Inflammatory macrophage (primary cell): Measurements from ENCODE around the gene SLC50A1.
"Not testable (repeated sequence)": the region's sequence is repeated elsewhere in the genome, so short reads cannot be mapped to it uniquely, and the experiment has no call there.

Source experiments
- DNase-seq, 2 donors: peaks; one replicate each; pipeline ENCODE4 v3.0.0-alpha.2; 2020 to 2022

Gene SLC50A1

DNA sequence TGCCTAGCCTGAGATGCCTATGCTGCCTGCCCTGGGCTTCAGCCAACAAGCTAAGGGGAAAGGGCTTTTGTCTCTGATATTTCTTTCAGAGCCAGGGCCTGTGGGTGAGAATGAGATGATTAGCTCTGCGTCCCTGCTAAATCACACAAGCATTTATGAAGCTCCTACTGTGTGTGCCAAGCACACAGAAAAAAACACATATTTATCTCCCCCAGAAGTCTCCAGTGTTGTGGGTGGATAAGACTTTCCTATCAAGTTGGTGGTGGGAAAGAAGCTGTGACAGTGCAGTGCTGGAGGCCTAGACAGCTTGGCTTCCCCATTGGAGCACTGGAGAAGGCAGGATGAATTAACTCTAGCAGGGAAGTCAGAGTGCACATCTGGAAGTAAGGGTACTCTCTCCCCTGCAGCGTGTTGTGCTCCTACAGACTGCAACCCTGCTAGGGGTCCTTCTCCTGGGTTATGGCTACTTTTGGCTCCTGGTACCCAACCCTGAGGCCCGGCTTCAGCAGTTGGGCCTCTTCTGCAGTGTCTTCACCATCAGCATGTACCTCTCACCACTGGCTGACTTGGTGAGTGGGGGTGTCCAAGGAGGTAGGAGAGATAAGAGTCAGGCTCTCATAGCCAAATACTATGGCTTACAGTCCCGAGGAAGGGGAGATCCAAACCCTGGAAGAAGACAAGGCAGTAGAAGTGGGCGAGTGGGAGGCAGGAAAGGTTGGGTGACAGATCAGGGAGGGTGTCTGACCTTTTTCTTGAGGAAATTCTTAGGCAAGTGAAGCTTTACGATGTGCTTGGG, 1.7 kb downstream of the SLC50A1 start:
- no peak for DNase-seq

DNA sequence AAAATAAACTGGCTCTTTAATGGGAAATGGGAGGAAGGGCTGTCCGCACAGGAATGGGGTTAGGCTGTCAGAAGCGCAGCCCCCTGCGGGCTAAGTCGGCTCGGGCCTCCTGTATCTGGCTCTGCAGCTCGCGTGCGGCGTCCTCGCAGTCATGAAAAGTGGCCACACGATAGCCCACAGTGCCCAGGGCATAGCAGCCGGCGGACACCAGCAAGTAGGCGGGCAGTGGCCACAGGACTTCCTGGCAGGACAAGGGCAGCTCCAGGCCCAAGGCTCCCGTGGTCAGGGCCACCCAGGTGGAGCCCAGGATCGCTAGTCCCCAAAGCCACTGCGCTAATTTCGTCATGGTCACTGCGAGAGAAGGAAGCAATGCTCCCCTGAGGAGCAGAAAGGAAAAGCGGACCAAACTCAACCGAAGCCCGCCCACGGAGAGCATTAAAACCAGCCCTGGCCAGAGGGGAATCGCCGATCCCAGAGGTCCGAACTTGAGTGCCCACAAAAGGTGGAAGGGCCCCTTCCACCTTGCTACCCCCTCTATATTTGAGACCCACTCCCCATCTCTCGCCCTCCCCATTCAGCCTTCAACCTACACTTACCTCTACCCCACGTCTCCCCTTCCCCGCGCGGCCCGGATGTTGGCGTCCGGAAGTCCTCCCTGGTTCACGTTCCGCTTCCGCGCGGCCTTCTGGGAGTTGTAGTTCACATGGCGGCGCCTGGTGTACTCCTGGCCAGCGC, 4.4 kb downstream of the SLC50A1 start, which contains the start of gene DPM3:
Gene DPM3, minus strand, starts transcription at position 637 of the 735 bp plus-strand sequence. Its CDS starts 291 bp downstream, at position 346.
- peak; percentile 87 to 91 for DNase-seq

DNA sequence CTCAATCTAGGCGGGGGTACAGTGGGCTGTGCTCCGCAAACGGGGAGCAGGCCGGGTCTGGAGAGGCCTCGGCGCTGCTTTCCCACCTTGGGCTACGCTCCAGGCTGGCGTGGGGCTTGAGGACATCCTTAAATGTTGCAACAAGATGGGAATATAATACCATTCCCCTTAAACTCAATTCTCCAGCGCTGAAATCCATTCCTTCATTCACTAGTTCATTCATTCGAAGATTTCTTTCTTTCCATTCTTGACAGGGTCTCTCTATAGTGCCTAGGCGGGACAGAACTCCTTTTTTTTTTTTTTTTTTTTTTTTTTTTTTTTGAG, 4.9 kb downstream of the SLC50A1 start:
- no peak for DNase-seq

DNA sequence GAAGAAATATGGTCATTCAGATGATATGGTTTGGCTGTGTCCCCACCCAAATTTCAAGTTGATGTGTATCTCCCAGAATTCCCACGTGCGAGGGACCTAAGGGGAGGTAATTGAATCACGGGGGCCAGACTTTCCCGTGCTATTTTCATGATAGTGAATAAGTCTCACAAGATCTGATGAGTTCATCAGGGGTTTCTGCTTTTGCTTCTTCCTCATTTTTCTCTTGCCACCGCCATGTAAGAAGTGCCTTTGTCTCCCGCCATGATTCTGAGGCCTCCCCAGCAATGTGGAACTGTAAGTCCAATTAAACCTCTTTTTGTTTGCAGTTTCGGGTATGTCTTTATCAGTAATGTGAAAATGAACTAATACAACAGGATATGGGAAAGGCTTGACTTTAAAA, 6.1 kb downstream of the SLC50A1 start:
- peak; percentile 66 to 77 for DNase-seq

DNA sequence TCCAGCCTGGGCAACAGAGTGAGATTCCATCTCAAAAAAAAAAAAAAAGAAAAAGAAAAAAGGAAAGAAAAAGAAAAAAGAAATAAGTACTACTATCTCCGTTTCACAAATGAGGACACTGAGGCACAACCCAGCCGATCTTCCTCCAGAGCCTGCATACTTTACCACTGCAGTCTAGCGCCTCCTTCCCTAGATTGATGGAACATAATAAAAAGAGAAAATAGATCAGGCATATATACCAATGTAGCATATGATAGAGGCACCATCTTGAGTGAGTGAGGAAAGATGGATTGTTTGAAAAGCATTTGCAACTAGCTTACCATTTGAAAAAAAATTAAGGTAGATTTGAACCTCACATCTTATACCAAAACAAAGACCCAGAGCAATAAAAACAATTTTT, 9.8 kb downstream of the SLC50A1 start:
- no peak for DNase-seq

DNA sequence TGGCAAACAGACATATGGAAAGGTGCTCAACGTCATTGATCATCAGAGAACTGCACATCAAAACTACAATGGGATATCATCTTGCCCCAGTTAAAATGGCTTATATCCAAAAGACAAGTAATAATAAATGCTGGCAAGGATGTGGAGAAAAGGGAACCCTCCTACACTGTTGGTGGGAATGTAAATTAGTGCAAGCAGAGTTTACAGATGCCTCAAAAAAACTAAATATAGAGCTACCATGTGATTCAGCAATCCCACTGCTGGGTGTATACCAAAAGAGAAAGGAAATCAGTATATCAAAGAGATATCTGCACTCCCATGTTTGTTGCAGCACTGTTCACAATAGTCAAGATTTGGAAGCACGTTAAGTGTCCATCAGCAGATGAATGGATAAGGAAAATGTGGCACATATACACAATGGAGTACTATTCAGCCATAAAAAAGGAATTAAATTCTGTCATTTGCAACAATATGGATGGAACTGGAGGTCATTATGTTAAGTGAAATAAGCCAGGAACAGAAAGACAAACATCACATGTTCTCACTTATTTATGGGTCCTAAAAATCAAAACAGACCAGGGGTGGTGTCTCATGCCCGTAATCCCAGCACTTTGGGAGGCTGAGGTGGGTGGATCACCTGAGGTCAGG, 20.5 kb downstream of the SLC50A1 start:
- peak; percentile 51 to 56 for DNase-seq

DNA sequence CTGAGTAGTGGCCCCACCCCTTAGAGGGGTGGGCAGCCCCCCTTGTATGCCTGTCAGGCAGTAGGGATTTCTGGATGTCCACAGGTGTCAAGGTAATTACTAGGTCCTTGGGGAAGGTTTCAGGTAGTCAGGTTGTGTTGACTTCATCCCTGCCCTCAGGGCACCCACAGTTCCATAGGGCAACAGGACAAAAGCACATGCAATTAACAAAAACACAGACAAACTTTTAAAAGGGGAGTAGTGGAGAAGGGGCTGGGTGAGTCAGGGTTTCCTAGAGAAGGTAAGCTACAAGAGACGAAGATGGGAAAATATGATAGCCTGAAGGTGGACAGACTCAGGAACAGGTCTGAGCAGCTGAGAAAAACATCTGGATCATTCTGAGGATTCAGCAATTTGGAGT, 23.3 kb downstream of the SLC50A1 start:
- no peak for DNase-seq

DNA sequence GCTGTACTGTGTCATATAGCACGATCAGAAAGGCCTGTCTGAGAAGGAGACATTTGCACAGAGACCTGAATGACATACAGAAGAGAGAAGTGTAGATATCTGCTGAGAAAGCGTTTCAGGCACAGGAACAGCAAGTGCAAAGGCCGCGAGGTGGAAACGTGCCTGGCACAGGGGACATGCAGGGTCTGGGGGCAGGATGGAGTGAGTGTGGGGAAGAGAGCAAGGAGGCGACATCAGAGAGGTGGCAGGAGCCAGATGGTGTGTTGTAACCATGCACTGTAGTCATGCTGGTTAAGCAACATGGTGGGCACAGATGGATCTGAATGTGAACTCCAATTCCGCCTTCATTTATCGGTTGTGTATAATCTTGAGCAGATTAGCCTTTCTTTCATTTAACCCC, 24.5 kb downstream of the SLC50A1 start:
- no peak for DNase-seq

DNA sequence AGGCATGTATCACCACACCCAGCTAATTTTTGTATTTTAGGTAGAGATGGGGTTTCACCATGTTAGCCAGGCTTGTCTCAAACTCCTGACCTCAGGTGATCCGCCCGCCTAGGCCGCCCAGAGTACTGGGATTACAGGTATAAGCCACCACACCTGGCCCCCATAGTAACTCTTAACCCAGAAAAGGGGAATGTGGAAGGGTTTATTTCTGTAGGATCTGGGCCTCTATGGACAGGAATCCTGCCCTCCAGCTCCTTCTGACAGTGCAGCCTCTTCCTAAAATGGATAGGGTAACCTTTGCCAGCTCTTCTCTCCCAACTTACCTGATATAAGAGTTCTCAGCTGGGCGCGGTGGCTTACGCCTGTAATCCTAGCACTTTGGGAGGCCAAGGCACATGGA, 27.0 kb downstream of the SLC50A1 start:
- DNase-seq = not testable (repeated sequence)

DNA sequence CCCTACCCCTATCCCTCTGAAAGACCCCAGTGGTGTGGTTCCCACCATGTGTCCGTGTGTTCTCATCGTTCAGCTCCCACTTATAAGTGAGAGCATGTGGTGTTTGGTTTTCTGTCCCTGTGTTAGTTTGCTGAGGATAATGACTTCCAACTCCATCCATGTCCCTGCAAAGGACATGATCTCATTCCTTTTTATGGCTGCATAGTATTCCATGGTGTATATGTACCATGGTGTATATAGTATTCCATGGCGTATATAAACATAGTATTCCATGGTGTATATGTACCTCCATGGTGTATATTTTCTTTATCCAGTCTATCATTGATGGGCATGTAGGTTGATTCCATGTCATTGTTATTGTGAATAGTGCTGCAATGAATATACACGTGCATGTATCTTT, 28.1 kb downstream of the SLC50A1 start:
- not testable (repeated sequence) for DNase-seq

DNA sequence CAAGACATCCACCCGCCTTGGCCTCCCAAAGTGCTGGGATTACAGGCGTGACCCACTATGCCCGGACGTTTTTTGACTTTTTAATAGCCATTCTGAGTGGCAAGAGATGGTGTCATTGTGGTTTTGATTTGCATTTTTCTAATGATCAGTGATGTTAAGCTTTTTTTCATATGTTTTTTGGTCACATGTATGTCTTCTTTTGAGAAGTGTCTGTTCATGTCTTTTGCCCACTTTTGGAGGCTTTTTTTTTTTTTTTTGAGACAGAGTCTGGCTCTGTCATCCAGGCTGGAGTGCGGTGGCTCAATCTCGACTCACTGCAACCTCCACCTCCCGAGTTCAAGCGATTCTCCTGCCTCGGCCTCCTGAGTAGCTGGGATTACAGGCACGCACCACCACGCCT, 29.0 kb downstream of the SLC50A1 start:
- DNase-seq = not testable (repeated sequence)

DNA sequence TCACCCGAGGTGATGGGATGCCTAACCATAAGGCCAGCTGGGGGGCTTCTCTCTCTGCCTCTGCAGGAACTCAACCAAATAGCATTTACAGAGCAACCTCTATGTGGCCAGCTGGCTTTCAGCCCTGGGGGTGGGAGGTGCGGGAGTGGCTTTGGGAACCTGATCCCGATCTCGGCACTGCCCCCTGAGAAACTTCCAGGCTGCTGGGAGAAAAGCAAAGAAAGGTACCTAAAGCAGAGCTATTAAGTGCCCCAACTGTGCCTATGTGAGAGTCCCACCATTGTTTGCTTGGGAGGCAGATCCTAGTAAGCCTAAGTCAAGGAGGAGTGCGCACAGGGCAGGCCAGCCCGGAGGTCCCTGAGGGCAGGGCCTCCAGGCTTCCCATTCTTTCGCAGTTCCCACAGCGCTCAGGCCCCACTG, 30.4 kb downstream of the SLC50A1 start:
- DNase-seq = no peak

DNA sequence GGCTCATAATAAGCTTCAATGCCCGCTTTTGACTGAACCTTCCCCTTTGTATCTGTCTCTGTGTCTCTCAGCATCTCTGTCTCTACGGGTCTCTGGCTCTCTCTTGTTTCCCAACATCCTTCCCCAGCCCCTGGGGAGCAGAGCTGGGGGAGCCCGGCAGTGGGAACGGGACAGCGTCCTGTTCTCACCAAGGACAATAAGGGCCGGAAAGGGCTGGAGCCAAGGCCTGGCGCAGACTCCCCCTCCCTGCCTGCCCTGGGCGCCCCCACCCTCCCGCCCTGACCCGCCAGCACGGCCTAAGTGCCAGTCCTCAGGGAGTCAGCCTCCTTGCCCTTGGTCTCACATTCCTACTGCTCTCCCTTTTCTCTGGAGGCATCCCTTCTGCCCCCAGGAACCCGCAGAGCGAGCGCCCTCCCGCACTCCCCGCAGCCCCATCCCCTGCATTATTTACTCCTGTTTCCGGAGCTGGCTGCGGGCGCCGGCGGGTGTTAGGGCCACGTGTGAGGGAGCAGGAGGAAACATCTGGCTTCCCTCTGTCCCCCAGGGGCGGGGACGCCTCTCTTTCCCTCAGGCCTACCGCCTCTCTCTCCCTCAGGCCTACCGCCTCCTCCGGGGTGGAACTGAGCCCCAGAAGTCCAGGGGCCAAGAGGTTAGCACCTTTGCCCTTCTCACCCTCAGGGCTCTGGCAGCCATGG, 31.0 kb downstream of the SLC50A1 start:
- no peak for DNase-seq

DNA sequence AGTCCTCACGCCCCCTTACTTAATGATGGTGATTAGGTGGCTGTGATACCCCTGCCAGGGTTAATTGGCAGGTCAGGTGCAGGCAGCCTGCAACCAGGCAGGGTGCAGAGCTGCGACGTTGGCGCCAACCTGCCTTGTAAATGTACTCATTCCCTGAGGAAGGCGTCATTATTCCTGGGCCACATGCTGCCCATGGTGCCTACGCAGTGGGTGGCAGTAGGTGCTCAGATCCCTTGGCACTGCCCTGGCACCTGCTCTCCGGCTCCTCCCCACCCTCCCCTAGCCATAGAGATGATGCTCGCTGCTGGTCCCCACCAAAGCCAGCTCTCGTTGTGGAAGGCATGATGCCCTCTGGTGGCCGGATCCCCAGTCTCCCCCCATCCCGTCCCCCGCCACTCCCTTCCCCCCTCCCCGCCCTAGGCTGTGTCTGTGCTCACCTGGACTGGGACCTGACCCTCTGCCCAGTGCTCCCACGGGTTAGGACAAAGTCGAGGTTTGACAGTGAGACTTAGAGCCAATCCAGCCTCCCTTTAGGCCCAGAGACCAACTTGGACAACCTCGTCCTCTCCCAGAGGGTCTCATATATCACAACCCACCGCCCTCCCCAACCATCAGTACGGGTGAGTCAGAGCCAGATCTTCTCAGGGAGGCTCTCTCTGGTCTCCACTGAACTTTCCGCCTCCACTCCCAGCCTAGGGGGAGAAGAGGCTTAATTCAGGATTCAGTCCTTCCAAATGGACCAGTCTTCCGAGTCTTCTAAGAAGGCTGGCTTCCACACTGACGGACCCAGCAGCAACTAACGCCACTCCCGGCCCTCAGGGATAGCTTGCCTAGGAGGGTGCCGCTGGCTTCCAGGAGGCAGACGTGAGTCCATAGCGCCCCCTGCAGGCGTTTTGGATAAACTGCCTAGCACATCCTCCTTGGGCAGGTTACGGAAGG, 31.8 kb downstream of the SLC50A1 start:
- peak; percentile 87 to 90 for DNase-seq

DNA sequence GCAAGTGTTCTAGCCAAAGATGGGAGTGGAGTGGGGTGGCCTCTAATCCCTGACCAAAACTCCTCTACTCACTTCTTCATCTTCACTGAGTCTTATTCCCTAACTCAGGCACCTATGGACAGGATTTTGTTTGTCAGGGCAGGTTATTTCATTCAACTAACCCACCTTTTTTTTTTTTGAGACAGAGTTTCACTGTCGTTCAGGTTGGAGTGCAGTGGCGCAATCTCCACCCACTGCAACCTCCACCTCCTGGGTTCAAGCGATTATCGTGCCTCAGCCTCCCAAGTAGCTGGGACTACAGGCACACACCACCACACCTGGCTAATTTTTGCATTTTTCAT, 32.4 kb downstream of the SLC50A1 start:
- DNase-seq = not testable (repeated sequence)

DNA sequence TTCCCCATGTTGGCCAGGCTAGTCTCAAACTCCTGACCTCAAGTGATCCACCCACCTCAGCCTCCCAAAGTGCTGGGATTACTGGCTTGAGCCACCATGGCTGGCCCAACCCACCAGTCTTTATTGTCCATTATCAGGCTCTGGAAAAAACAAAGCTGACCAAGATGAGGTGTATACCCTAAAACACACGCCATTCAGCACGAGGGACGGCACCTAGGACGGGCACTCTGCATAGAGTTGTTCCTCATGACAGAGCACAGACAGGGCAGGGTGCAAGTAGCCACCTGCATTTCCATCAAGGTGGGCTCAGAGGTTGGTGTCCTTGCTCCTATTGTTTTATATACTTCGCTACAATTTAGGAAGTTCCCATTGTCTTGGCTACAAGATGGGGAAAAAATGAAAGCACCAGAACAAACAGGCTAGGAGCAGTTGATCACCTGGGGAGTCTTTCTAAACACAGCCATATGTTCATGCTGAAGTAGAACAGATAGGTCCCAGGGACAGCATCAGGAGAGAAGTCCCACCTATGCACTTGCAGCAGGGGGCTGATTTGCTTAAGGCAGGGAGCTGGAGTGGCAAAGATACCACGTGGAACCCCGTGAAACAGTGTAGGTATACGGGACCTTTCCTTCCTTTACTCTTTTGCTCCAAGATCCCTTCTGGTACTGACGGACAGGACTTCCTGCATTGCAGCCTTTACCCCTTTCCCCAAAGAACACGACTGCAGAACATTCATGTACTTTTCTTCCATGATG, 33.0 kb downstream of the SLC50A1 start:
- no peak for DNase-seq

DNA sequence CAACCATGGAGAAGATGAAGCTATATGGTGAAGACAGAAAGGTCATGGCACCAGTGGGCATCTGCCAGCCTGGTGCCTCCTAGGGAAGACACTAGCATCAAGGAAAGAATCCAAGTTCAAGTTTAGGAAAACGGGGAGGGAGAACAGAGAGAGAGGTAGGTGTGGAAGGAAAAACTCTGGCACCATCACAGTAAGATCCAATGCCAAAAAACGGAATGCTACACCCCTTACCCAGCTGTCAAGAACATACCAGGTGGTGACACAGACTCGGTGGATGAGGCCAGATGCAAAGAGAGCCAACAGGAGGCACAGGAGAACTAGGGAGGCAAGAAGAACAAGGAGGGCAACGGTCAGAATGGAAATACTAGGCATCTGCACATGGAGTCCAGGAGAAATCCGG, 33.9 kb downstream of the SLC50A1 start:
- DNase-seq = no peak

DNA sequence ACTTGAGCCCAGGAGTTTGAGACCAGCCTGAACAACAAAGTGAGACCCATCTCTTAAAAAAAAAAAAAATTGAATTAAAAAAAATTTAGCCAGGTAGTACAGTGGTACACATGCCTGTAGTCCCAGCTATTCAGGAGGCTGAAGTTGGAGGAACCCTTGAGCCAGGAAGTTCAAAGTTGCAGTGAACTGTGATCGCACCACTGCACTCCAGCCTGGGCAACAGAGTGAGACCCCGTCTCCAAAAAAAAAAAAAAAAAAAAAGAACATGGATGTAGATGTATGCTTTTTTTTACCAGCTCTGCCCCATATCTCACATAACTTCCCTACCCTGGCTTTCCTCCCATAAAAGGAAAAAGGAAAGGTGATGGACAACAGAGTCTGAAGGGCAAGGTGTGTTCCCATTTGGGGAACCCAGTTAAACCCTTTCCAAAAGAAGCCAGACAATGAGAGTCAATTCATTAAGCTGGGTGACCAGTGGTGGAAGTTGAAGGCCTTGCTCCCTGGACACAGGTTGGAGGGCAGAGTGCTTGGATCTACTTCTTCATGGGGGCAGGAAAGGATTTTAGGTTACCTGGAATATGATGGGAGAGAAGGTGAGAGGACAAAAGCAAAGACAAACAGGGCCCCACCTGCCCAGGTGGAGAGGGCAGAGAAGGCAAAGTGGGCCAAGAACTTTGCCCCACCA, 34.6 kb downstream of the SLC50A1 start:
- DNase-seq = no peak

DNA sequence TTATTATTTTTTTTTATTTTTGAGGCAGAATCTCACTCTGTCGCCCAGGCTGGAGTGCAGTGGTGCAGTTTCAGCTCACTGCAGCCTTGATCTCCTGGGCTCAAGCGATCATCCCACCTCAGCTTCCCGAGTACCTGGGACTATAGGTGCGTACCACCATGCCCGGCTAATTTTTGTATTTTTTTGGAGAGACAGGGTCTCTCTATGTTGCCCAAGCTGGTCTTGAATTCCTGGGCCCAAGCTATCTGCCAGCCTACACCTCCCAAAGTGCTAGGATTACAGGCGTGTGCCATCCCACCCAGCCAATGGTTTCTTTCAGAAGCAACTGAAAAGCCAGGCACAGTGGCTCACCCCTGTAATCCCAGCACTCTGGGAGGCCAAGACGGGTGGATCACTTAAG, 35.2 kb downstream of the SLC50A1 start:
- no peak for DNase-seq
